Measurements from ENCODE around the gene TRAPPC2L.

TRAPPC2L gene

GRCh38 chr16:88856828-88857727 lies at the start of gene TRAPPC2L, which contains the start of gene GALNS:
Gene TRAPPC2L (plus strand): TSS chr16:88857127. CDS start chr16:88857151, 24 bp downstream.
Gene GALNS (minus strand): TSS chr16:88856947. CDS start chr16:88856877, 70 bp downstream.
- peak; percentile 100 for DNase-seq

- peak; percentile 38 for DNase-seq
Measured at GRCh38 chr16:88807142-88807625, 49.7 kb upstream of the TRAPPC2L start.

GRCh38 chr16:88807626-88808453 lies 49.1 kb upstream of the TRAPPC2L start:
- DNase-seq, result peak; percentile 43

- DNase-seq, result peak; percentile 37
Measured at GRCh38 chr16:88809068-88809675, 47.8 kb upstream of the TRAPPC2L start.

GRCh38 chr16:88809676-88810165 lies 47.2 kb upstream of the TRAPPC2L start:
- DNase-seq, result peak; percentile 43

- peak; percentile 74 for DNase-seq
Measured at GRCh38 chr16:88810166-88810911, 46.6 kb upstream of the TRAPPC2L start.

GRCh38 chr16:88810912-88811768 lies 45.8 kb upstream of the TRAPPC2L start:
- DNase-seq, result peak; percentile 76

- DNase-seq, result peak; percentile 97
Measured at GRCh38 chr16:88811769-88812512, 45.0 kb upstream of the TRAPPC2L start, which contains the start of gene APRT. Gene APRT (minus strand): TSS chr16:88811928. CDS start chr16:88811899, 29 bp downstream.

- DNase-seq, result peak; percentile 65
Measured at GRCh38 chr16:88812513-88813268, 44.2 kb upstream of the TRAPPC2L start.

- DNase-seq, result no peak
Measured at GRCh38 chr16:88813269-88814143, 43.4 kb upstream of the TRAPPC2L start.

GRCh38 chr16:88814144-88814502 lies 42.8 kb upstream of the TRAPPC2L start:
- DNase-seq, result no peak

GRCh38 chr16:88815227-88815626 lies 41.7 kb upstream of the TRAPPC2L start:
- no peak for DNase-seq

GRCh38 chr16:88815901-88816589 lies 40.9 kb upstream of the TRAPPC2L start:
- peak; percentile 74 for DNase-seq

- no peak for DNase-seq
Measured at GRCh38 chr16:88816736-88817535, 40.0 kb upstream of the TRAPPC2L start.

GRCh38 chr16:88817785-88818574 lies 38.9 kb upstream of the TRAPPC2L start:
- no peak for DNase-seq

GRCh38 chr16:88818575-88818874 lies 38.4 kb upstream of the TRAPPC2L start:
- DNase-seq, result no peak

All from stimulated activated CD4-positive, alpha-beta T cell treated with anti-CD3 and anti-CD28 coated beads, Interleukin-15, amount 100 ng/mL, for 24 hours (primary cell).